Measurements from ENCODE around the gene PHF21A. TPM values are rescaled to one million over a fixed set of nuclear protein-coding genes. Genes with fewer than 3 reads are reported as not detected.
A peak's percentile ranks its signal among the peaks of the same experiment; 100 is the strongest.
"Not testable (repeated sequence)": the region's sequence is repeated elsewhere in the genome, so short reads cannot be mapped to it uniquely, and the experiment has no call there.

Gene PHF21A
- total RNA-seq, 6 experiments from 2014 or later = 9.2 to 17.1 (median 10.4) TPM

- no peak for ATAC-seq
Observed at GRCh38 chr11:45985212-45985611, 136.0 kb downstream of the PHF21A start.

DNA sequence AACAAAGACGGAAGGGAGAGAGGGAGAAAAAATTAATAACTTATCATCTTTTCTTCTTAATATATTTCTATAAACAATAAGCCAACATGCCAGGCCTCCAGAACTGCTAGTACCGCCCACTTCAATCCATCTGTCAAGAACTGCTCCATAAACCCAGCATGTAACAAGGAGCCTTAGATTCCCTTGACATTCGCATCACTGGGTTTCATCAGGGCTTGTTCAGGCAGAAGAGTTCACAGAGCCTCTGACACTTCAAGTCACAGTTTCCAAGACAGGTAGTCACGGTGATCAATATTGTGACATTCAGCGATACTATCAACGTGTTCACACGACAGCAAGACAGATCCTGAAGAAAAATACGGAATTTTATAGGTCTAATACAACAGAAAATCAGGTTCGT lies 137.1 kb downstream of the PHF21A start:
- WGBS (ENCODE audit: insufficient coverage, low coverage, low lambda C conversion rate, missing lambda C conversion rate) = 90% methylated on average over 9 of the region's 9 CpGs
- no peak for ATAC-seq
- Histone ChIP-seq H3K36me3 (no peaks in the 10 kb centered on the region), H3K27ac (no peak overlapping the region), H3K4me3 (no peak overlapping the region), H3K27me3 (no peaks in the 10 kb centered on the region), H3K9me3 (no peaks in the 10 kb centered on the region), H3K4me1 (peaks cover 0 to 3% (median 2%) of the 10 kb centered on the region in 4 donors)
- intact Hi-C loops (cut with DNase I) = no loop called here
- DNase-seq = no peak
- TF ChIP-seq POLR2A (IDR thresholded peaks at IDR 0.05) = no peak
- TF ChIP-seq, protein P1, sequence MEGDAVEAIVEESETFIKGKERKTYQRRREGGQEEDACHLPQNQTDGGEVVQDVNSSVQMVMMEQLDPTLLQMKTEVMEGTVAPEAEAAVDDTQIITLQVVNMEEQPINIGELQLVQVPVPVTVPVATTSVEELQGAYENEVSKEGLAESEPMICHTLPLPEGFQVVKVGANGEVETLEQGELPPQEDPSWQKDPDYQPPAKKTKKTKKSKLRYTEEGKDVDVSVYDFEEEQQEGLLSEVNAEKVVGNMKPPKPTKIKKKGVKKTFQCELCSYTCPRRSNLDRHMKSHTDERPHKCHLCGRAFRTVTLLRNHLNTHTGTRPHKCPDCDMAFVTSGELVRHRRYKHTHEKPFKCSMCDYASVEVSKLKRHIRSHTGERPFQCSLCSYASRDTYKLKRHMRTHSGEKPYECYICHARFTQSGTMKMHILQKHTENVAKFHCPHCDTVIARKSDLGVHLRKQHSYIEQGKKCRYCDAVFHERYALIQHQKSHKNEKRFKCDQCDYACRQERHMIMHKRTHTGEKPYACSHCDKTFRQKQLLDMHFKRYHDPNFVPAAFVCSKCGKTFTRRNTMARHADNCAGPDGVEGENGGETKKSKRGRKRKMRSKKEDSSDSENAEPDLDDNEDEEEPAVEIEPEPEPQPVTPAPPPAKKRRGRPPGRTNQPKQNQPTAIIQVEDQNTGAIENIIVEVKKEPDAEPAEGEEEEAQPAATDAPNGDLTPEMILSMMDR (IDR thresholded peaks at IDR 0.05) = no peak

More at GRCh38 chr11:45985212-45985611, 136.0 kb downstream of the PHF21A start:
- no peak for DNase-seq
- TF ChIP-seq, protein P1 (IDR thresholded peaks at IDR 0.05) = no peak
- TF ChIP-seq POLR2A (IDR thresholded peaks at IDR 0.05) = no peak
- H3K4me1 ChIP-seq = peaks cover 0 to 8% (median 3%) of the 10 kb centered on the region in 4 donors
- H3K27me3 ChIP-seq = no peaks in the 10 kb centered on the region
- no peaks in the 10 kb centered on the region for H3K9me3 ChIP-seq
- H3K4me3 ChIP-seq = no peak overlapping the region
- no peaks in the 10 kb centered on the region for H3K36me3 ChIP-seq
- no peak overlapping the region for H3K27ac ChIP-seq
- 100% methylated on average over 1 of the region's 1 CpG for WGBS (ENCODE audit: insufficient coverage, low coverage, low lambda C conversion rate, missing lambda C conversion rate)
- intact Hi-C loops (cut with DNase I) = no loop called here

DNA sequence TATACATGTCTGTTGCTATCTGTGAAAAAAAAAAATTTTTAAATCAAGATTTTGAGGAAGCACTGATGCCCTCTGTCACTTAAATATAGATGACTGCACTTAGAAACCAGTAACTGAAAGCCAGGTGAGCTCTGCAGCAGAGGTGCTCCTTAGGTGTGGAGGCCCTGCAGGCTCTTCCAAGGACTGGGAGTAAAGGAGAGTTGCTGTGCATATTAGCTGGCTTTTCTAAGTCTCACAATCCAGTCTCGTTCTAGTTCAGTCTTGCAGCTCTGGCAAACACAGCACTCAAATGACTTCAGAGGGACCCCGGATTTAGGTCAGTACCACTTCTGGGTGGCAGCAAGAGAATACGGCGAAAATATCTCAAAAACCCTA lies 137.8 kb downstream of the PHF21A start:
- Histone ChIP-seq H3K36me3 (no peaks in the 10 kb centered on the region), H3K27me3 (no peaks in the 10 kb centered on the region), H3K4me1 (no peaks in the 10 kb centered on the region), H3K9me3 (no peaks in the 10 kb centered on the region), H3K4me3 (no peak overlapping the region), H3K27ac (no peak overlapping the region)
- TF ChIP-seq POLR2A (IDR thresholded peaks at IDR 0.05) = no peak
- TF ChIP-seq, protein P1 (IDR thresholded peaks at IDR 0.05) = no peak
- no peak for ATAC-seq
- WGBS (ENCODE audit: insufficient coverage, low coverage, low lambda C conversion rate, missing lambda C conversion rate) = 86% methylated on average over 2 of the region's 4 CpGs
- no peak for DNase-seq
- intact Hi-C loops (cut with DNase I) = no loop called here

GRCh38 chr11:45982656-45983470 lies 138.4 kb downstream of the PHF21A start:
- no peak for DNase-seq
- TF ChIP-seq, protein P1 (IDR thresholded peaks at IDR 0.05) = no peak
- TF ChIP-seq POLR2A (IDR thresholded peaks at IDR 0.05) = no peak
- no peak for ATAC-seq
- H3K9me3 ChIP-seq = no peaks in the 10 kb centered on the region
- no peaks in the 10 kb centered on the region for H3K36me3 ChIP-seq
- H3K27me3 ChIP-seq = no peaks in the 10 kb centered on the region
- WGBS (ENCODE audit: insufficient coverage, low coverage, low lambda C conversion rate, missing lambda C conversion rate) = 74% methylated on average over 8 of the region's 8 CpGs
- intact Hi-C loops (cut with DNase I) = no loop called here
- no peaks in the 10 kb centered on the region for H3K4me1 ChIP-seq
- H3K27ac ChIP-seq = no peak overlapping the region
- no peak overlapping the region for H3K4me3 ChIP-seq

DNA sequence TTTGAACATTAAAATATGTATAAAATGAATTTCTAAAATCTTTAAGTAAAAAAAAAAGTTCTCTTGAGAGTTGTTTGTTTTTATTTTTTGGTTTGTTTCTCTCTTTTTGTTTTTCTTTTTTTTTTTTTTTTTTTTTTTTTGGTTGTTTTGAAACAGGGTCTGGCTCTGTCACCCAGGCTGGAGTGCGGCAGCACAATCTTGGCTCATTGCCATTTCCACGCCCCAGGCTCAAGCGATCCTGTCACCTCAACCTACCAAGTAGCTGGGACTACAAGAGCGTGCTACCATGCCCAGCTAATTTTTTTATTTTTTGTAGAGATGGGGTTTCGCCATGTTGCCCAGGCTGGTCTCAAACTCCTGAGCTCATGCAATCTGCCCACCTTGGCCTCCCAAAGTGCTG lies 139.4 kb downstream of the PHF21A start:
- H3K4me1 ChIP-seq; H3K36me3 ChIP-seq; intact Hi-C loops (cut with DNase I); H3K27ac ChIP-seq; H3K4me3 ChIP-seq; H3K27me3 ChIP-seq; H3K9me3 ChIP-seq: not testable (repeated sequence)
- 41% methylated on average over 5 of the region's 5 CpGs for WGBS (ENCODE audit: insufficient coverage, low coverage, low lambda C conversion rate, missing lambda C conversion rate)
- ATAC-seq (peak; percentile 63 to 77 (median 67)), DNase-seq (peak in 2 of 3 donors; percentile 39 to 59)

Measured in right lobe of liver (tissue), 6 donors.